ENCODE data around the gene OR14I1. TPM values are rescaled to one million over a fixed set of nuclear protein-coding genes. Genes with fewer than 3 reads are reported as not detected.

OR14I1 gene
- total RNA-seq (2022) (not detected in 2 replicates), Bru-seq, nascent RNA (not detected), BruChase-seq, experiment 1, labeled RNA remaining after a 6-hour chase (not detected), BruChase-seq, experiment 2, labeled RNA remaining after a 2-hour chase (not detected)
- long read RNA-seq, result 0 reads

- peaks cover 4% of the 10 kb centered on the region for H3K9me3 Mint-ChIP-seq (ENCODE audit: low read depth, unreplicated experiment)
- no peak within 1 kb of the TSS for H3K27ac Mint-ChIP-seq (ENCODE audit: unreplicated experiment)
- H3K27me3 Mint-ChIP-seq (ENCODE audit: unreplicated experiment), result no peaks in the 10 kb centered on the region
- no peak within 1 kb of the TSS for H3K4me3 Mint-ChIP-seq (ENCODE audit: low read depth, unreplicated experiment)
- BruUV-seq (replicated peaks), result no TSS peak
- no peaks in the 10 kb centered on the region for H3K4me1 Mint-ChIP-seq (ENCODE audit: low read depth, unreplicated experiment)
- intact Hi-C loops (cut with micrococcal nuclease; ENCODE audit: unreplicated experiment), result no loop called here
- no peaks in the 10 kb centered on the region for H3K36me3 Mint-ChIP-seq (ENCODE audit: insufficient read depth, unreplicated experiment)
- no peak for DNase-seq
- CTCF ChIA-PET, result no interaction called here
- no peak for TF ChIP-seq CTCF (IDR thresholded peaks at IDR 0.05; ENCODE audit: unreplicated experiment)
Measured at GRCh38 chr1:248702714-248703113, at the start of gene OR14I1. Gene OR14I1 (minus strand): TSS chr1:248702766.

- H3K4me3 Mint-ChIP-seq (ENCODE audit: low read depth, unreplicated experiment), result no peak overlapping the region
Measured at GRCh38 chr1:248751635-248752034, 49.1 kb upstream of the OR14I1 start.

GRCh38 chr1:248751142-248751541, 48.6 kb upstream of the OR14I1 start:
- CTCF ChIA-PET, result no interaction called here
- intact Hi-C loops (cut with micrococcal nuclease; ENCODE audit: unreplicated experiment), result no loop called here
- no peaks in the 10 kb centered on the region for H3K27me3 Mint-ChIP-seq (ENCODE audit: unreplicated experiment)

More at GRCh38 chr1:248751635-248752034, 49.1 kb upstream of the OR14I1 start:
- Mint-ChIP-seq H3K4me1 (ENCODE audit: low read depth, unreplicated experiment) (no peaks in the 10 kb centered on the region), H3K27ac (ENCODE audit: unreplicated experiment) (no peak overlapping the region), H3K36me3 (ENCODE audit: insufficient read depth, unreplicated experiment) (no peaks in the 10 kb centered on the region), H3K27me3 (ENCODE audit: unreplicated experiment) (no peaks in the 10 kb centered on the region), H3K9me3 (ENCODE audit: low read depth, unreplicated experiment) (no peaks in the 10 kb centered on the region)
- intact Hi-C loops (cut with micrococcal nuclease; ENCODE audit: unreplicated experiment), result no loop called here
- CTCF ChIA-PET, result interaction anchor here (0.8 kb wide), 1 partner anchor 1415 kb away, joined by 4 read pairs; no protein-coding TSS in a partner anchor
- DNase-seq, result no peak
- no TSS peak for BruUV-seq (replicated peaks)
- no peak for TF ChIP-seq CTCF (IDR thresholded peaks at IDR 0.05; ENCODE audit: unreplicated experiment)

GRCh38 chr1:248750496-248750895, 47.9 kb upstream of the OR14I1 start:
- CTCF ChIA-PET, result no interaction called here
- no peak overlapping the region for H3K4me3 Mint-ChIP-seq (ENCODE audit: low read depth, unreplicated experiment)
- DNase-seq, result no peak
- H3K27ac Mint-ChIP-seq (ENCODE audit: unreplicated experiment), result no peak overlapping the region
- no peaks in the 10 kb centered on the region for H3K9me3 Mint-ChIP-seq (ENCODE audit: low read depth, unreplicated experiment)
- H3K4me1 Mint-ChIP-seq (ENCODE audit: low read depth, unreplicated experiment), result no peaks in the 10 kb centered on the region
- no peaks in the 10 kb centered on the region for H3K36me3 Mint-ChIP-seq (ENCODE audit: insufficient read depth, unreplicated experiment)
- BruUV-seq (replicated peaks), result no TSS peak
- H3K27me3 Mint-ChIP-seq (ENCODE audit: unreplicated experiment), result no peaks in the 10 kb centered on the region
- intact Hi-C loops (cut with micrococcal nuclease; ENCODE audit: unreplicated experiment), result no loop called here
- TF ChIP-seq CTCF (IDR thresholded peaks at IDR 0.05; ENCODE audit: unreplicated experiment), result no peak

More at GRCh38 chr1:248751142-248751541, 48.6 kb upstream of the OR14I1 start:
- no TSS peak for BruUV-seq (replicated peaks)
- H3K4me3 Mint-ChIP-seq (ENCODE audit: low read depth, unreplicated experiment), result no peak overlapping the region
- no peak overlapping the region for H3K27ac Mint-ChIP-seq (ENCODE audit: unreplicated experiment)
- no peaks in the 10 kb centered on the region for H3K9me3 Mint-ChIP-seq (ENCODE audit: low read depth, unreplicated experiment)
- DNase-seq, result no peak
- no peak for TF ChIP-seq CTCF (IDR thresholded peaks at IDR 0.05; ENCODE audit: unreplicated experiment)
- H3K4me1 Mint-ChIP-seq (ENCODE audit: low read depth, unreplicated experiment), result no peaks in the 10 kb centered on the region
- no peaks in the 10 kb centered on the region for H3K36me3 Mint-ChIP-seq (ENCODE audit: insufficient read depth, unreplicated experiment)
